ENCODE data around the gene TSPYL1.

- TF ChIP-seq, protein P1, sequence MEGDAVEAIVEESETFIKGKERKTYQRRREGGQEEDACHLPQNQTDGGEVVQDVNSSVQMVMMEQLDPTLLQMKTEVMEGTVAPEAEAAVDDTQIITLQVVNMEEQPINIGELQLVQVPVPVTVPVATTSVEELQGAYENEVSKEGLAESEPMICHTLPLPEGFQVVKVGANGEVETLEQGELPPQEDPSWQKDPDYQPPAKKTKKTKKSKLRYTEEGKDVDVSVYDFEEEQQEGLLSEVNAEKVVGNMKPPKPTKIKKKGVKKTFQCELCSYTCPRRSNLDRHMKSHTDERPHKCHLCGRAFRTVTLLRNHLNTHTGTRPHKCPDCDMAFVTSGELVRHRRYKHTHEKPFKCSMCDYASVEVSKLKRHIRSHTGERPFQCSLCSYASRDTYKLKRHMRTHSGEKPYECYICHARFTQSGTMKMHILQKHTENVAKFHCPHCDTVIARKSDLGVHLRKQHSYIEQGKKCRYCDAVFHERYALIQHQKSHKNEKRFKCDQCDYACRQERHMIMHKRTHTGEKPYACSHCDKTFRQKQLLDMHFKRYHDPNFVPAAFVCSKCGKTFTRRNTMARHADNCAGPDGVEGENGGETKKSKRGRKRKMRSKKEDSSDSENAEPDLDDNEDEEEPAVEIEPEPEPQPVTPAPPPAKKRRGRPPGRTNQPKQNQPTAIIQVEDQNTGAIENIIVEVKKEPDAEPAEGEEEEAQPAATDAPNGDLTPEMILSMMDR (conservative IDR thresholded peaks at IDR 0.05; ENCODE audit: low read depth, low read length): no peak
- TF ChIP-seq EZH2 (IDR thresholded peaks at IDR 0.05; ENCODE audit: low read length, unreplicated experiment): no peak
Observed at GRCh38 chr6:116309657-116310056, 29.9 kb upstream of the TSPYL1 start.

Measured in PC-3 (cell line).